Stimulated activated CD8-positive, alpha-beta memory T cell treated with anti-CD3 and anti-CD28 coated beads, Interleukin-7, amount 100 ng/mL, for 48 hours (primary cell): ENCODE results near the gene FIBCD1.

Source experiments
- DNase-seq, 2 donors: peaks; one replicate each; pipeline ENCODE4 v3.0.0-alpha.2; 2020; ENCODE audit warnings: low read depth in 1 of 2; ENCODE audit errors: extremely low read depth in 1 of 2

The FIBCD1 gene

GRCh38 chr9:130897105-130897751 lies 41.8 kb downstream of the FIBCD1 start:
- DNase-seq, result no peak

GRCh38 chr9:130896233-130897014 lies 42.6 kb downstream of the FIBCD1 start, which contains the start of gene QRFP:
QRFP (minus strand) TSS chr9:130896812; CDS start chr9:130893838, 2,974 bp downstream.
- DNase-seq, result no peak

- DNase-seq, result no peak
Measured at GRCh38 chr9:130895481-130896232, 43.4 kb downstream of the FIBCD1 start.

- no peak for DNase-seq
Measured at GRCh38 chr9:130895038-130895437, 44.0 kb downstream of the FIBCD1 start.

- DNase-seq, result no peak
Measured at GRCh38 chr9:130894546-130894945, 44.5 kb downstream of the FIBCD1 start.

GRCh38 chr9:130893341-130894101 lies 45.5 kb downstream of the FIBCD1 start:
- no peak for DNase-seq

- DNase-seq, result no peak
Measured at GRCh38 chr9:130892477-130893304, 46.4 kb downstream of the FIBCD1 start.

- DNase-seq, result no peak
Measured at GRCh38 chr9:130891688-130892476, 47.2 kb downstream of the FIBCD1 start.

GRCh38 chr9:130890870-130891687 lies 48.0 kb downstream of the FIBCD1 start:
- no peak for DNase-seq

- no peak for DNase-seq
Measured at GRCh38 chr9:130890124-130890523, 48.9 kb downstream of the FIBCD1 start.

GRCh38 chr9:130888146-130888885 lies 50.7 kb downstream of the FIBCD1 start:
- no peak for DNase-seq

GRCh38 chr9:130887494-130888144 lies 51.4 kb downstream of the FIBCD1 start:
- DNase-seq, result no peak

GRCh38 chr9:130886981-130887380 lies 52.1 kb downstream of the FIBCD1 start:
- no peak for DNase-seq

GRCh38 chr9:130885484-130886375 lies 53.3 kb downstream of the FIBCD1 start:
- DNase-seq, result no peak

- DNase-seq, result no peak
Measured at GRCh38 chr9:130884542-130885483, 54.2 kb downstream of the FIBCD1 start.
